ENCODE results near the gene MEA1.
"Not testable (repeated sequence)": the region's sequence is repeated elsewhere in the genome, so short reads cannot be mapped to it uniquely, and the experiment has no call there.

Gene MEA1

DNA sequence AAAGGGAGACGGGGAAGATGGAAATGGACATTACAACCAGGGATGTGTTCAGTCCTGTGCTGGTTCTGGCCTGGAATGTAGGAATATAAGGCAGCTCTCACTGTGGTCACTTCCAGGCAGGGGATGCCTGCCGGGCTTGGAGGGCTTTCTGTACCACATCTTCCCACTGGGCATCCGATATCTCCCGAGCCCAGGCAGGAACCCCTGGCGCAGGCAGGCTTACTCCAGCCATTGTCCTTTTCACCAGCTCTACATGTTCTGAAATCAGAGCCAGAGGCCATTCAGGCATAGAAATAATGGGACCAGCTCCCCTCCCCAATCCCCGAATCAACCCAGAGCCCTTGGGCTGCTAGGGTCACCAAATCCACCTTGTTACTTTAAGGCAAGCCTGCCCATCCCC, 1.4 kb downstream of the MEA1 start:
- DNase-seq (ENCODE audit: low spot score), result no peak

DNA sequence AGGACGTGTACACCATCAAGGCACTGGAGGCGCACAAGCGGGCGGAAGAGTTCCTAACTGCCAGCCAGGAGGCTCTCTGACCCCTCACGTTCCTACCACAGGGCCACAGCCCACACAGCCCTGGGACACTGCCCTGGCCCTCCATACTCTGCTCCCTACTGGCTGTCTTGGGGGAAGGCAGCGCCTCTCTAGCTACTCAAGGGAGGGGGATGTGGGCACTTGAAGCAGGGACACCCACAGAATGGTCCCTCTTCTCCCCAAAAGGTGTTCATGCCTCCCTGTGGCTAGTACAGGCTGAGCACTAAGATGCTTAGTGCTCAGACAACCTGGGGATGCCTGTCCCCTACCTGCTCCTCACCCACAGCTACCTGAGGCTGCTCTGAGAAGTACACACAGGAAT, 2.5 kb downstream of the MEA1 start:
- no peak for DNase-seq (ENCODE audit: low spot score)

DNA sequence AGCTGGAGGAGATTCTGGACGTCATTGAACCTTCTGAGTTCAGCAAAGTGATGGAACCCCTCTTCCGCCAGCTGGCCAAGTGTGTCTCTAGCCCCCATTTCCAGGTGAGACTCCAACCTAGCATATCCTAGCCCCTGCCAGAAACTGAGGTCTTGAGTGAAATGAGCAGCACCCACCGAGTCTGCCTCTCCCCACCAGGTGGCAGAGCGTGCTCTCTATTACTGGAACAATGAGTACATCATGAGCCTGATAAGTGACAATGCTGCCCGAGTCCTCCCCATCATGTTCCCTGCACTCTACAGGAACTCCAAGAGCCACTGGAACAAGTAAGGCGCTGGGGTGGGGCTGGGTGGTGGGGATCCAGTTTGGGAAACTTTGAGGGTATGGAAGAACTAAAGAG, 4.6 kb downstream of the MEA1 start:
- no peak for DNase-seq (ENCODE audit: low spot score)

DNA sequence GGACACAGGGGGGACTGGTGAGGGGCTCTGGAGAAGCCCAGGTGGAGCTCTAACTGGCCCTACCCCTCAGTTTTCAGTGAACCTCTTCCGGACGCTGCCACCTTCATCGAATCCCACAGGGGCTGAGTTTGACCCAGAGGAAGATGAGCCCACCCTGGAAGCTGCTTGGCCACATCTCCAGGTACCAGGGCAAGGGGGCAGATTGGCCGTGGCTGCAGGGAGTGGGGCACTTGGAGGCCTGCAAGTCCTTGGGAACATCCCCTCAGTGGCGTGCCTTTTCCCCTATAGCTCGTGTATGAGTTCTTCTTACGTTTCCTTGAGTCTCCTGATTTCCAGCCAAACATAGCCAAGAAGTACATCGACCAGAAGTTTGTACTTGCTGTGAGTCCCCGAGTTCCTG, 6.6 kb downstream of the MEA1 start:
- no peak for DNase-seq (ENCODE audit: low spot score)

DNA sequence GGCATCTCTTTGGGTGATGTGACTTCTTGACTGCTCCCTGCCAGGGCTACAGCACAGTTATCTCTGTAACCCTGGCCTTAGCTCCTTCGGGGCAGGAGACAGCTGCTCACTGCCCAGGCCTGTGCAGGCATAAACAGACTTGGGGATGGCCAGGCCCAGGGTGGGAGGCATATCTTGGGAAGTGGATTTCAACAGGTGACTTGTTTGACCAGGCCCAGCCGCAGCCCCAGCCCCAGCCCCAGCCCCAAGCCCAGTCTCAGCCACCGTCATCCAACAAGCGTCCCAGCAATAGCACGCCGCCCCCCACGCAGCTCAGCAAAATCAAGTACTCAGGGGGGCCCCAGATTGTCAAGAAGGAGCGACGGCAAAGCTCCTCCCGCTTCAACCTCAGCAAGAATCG, 7.5 kb downstream of the MEA1 start:
- no peak for DNase-seq (ENCODE audit: low spot score)

DNA sequence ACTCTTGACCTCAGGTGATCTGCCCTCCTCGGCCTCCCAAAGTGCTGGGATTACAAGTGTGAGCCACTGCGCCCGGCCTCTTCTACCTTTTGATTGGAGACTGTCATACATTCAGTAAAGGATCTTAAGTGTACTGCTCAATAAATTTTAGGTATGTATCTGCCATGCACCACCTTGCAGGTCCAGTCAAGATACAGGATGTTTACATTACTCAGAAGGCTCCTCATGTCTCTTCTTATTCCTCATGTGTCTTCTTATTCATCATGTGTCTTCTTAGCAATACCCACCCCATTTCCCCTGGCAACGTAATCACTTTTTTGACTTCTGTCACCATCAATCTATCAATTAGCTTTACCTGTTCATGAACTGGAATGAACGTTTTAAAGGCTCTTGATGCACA, 7.9 kb downstream of the MEA1 start:
- no peak for DNase-seq (ENCODE audit: low spot score)

DNA sequence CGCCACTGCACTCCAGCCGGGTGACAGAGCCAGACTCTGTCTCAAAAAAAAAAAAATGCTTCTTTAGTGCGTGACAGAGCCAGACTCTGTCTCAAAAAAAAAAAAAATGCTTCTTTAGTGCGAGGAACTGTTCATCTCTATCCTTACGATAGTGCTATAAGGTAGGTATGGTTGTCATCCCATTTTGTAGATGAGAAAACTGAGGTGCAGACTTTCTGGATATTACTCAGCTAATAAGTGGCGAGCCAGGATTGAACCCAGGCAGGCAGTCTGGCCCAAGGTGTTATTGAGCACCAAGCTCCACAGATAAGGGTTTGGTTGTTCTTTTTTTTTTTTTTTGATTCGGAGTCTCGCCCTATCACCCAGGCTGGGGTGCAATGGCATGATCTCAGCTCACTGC, 11.9 kb downstream of the MEA1 start:
- DNase-seq (ENCODE audit: low spot score), result no peak

DNA sequence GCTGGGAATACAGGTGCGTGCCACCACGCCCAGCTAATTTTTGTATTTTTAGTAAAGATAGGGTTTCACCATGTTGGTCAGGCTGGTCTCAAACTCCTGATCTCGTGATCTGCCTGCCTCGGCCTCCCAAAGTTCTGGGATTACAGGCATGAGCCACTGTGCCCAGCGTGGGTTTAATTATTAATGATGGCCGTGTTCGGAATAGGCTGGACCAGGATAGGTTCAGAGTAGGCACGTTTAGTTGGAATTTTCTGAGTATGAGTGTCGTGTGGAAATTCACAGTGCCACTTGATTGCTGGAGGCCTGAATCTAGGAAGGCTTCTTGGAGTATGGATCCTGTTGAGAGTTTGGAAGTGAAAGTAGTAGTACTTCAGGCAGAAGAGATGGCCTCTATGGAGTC, 15.5 kb downstream of the MEA1 start:
- not testable (repeated sequence) for DNase-seq (ENCODE audit: low spot score)

DNA sequence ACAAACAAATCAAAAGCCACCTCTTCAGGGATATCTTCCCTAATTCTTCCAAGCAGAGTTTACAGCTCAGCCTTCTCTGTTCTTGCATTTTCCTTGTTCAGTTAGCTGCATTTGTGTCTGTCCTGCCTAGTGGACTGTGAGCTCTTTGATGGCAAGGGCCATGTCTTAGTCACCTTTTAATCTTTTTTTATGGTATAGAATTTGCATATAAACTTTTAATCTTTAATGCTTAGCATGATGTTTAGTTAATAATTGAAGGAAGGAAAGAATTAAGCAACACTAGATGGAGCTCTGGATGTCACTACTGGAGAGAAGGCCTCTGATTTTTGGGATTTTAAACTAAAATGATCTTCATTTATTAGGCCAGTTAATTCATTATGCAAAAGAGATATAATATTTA, 17.2 kb downstream of the MEA1 start:
- no peak for DNase-seq (ENCODE audit: low spot score)

DNA sequence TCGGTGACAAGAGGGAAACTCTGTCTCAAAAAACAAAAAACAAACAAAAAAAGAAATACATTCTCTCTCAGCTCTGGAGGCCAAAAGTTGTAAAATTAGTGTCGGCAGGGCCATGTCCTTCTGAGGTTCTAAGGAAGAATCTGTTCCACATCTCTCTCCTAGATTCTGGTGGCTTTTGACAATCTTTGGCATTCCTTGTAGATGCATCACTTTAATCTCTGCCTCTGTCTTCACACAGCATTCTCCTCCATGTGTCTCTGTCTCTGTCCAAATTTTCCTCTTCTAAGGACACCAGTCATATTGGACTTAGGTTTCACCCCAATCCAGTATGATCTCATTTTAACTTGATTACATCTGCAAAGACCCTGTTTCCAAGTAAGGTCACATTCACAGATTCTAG, 20.3 kb downstream of the MEA1 start:
- no peak for DNase-seq (ENCODE audit: low spot score)

DNA sequence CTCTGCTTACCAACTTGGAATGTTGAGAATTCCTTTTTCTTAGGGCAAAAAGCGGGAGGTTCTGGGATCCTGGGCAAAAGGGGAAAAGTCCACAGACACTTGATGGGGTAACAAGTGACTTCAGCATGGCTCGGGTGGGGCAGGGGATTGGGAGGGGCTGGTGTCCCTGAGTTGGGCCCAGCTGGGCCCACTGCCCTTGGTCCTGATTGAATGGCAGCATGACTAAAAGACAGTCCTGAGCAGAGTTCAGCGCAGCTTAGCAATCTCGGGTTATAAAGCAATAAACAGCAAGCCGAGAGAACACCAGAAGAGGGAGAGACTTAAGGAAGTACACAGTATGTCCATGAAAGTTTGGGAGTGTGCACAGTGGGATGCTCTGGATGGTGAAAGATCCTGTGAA, 23.8 kb downstream of the MEA1 start:
- DNase-seq (ENCODE audit: low spot score), result no peak

DNA sequence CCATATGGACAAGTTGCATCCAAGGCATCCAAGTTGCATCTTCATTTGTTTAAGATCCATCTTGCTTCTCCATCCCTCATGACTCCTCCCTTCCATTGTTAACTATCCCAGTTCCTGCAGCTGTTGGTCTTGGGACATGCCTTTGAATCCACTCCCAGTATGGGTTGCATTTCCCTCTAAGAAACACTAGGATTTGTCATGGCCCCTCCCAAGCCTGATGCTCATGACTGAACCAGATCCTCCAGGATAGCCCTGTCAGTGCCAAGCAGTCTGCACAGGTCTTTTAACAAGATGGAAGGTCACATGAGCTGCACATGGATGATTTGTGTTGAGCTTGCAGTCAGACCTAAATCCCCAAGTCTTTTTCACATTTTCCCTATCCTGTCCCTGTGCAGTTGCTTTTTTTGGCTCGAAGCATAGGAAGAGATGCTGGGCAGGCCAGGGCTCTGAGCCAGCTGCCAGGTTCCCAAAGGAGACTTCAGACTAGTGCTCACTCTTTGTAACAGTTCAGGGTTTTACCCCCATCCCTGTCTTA, 25.2 kb downstream of the MEA1 start:
- DNase-seq (ENCODE audit: low spot score), result no peak

DNA sequence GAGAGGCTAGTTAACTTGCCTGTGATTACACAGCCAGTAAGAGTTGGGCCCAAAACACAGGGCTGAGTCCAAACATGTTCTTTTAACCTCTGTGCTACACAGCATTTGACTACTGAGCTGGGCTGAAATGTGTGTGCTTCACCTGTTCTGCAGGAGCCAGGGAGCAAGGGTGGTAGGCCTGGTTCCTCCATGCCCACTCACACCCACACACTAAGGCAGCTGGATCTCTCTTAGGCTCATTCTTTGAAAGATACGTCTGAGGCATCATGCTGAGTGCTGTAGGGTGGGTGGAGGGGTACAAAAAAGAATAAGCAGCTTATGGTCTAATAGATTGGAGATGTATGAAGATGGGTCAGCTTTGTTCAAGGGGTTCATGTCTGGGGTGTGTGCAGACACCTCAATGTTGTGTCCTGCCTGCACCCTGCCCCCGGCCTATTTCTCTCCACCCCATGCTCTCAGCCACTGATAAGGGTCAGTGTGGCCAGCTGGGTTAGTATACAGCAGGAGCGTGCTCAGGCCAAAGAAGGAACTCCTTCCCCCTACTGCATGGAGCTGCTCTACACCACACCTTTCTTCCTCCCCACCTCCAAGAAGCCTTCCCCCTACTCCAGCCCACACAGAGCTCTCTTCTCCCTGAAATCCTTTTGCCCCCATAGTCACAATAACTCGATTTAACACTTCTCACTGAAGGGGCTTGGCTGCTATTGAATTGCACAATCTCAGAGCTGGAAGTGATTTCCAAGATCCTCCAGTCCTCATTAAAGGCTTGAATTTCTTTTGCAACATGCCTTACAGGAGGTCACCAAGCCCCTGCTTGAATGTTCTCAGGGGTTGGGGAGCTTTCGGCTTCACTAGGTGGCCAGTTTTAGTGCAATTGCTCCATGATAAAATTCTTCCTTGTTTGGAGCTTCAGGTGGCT, 26.0 kb downstream of the MEA1 start:
- DNase-seq (ENCODE audit: low spot score), result no peak

DNA sequence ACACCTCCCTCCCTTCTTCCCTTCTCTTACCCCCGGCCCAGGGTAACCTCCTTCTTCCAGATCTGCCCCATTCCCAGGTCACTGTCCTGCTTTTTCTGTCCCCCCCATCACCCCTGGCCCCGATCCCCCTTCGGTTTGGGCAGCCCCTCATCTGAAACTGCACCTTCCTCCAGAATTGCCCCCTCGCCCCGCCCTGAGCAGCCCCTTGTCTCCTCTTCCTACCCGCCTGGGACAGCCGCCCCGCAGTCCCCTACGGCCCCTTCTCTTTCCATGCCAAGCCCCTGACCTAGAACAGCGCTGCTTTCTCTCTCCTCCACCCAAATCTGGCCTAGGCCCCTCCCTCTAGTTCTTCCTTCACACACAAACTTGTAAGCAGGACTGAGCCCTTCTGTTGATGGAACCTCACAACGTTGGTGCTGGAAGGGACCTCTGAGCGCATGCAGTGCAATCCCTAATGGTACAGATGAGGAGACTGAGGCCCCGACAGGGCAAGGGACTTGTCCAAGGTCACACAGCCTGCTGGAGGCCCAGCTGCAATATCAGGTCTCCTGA, 28.7 kb downstream of the MEA1 start:
- peak; percentile 40 for DNase-seq (ENCODE audit: low spot score)

DNA sequence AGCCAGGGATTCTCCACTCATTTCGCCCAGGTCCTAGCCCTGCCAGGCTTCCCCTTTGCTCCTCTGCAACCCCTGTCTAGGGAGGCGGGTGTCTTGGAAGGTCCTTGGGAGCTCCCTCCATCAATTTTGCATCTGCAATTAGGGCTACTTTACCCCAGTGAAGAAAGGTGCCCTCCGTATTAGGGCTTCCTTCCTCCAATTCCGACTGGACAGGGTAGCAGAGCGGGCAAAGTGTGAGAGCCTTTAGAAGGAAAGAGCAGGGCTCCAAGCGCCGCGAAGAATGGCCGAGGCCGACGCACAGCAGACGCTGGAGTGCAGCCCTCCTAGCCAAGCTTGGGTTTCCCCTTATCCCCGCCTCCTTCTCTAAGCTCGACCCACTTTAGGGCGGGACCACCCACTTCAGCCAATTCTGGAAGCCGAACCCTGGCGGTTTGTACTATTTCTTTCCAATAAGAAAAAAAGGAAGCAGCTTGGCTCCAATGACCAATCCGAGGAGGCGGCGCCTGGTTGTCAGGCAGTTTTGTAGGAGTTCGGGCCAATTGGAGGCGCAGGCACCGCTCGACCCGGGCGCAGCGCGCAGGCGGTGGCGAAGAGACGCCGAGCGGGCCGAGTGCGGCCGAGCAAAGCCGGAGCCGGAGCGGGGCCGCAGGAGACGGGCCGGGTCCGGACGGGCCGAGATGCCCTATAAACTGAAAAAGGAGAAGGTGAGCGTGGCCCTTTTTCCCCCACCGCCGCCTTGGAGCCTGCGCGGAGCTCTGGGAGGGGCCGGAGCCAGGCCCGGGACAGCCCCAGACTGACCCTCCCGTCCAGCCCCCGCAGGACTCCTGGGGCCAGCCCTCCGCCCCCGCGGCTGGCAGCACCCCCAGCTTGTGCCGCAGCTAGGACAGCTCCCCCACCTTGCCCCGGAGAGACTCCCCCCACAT, 29.5 kb downstream of the MEA1 start, which contains the start of gene PPP2R5D:
PPP2R5D (plus strand) TSS at position 570 of the 923 bp plus-strand sequence; CDS start at position 678, 108 bp downstream.
- DNase-seq (ENCODE audit: low spot score), result peak; percentile 99

DNA sequence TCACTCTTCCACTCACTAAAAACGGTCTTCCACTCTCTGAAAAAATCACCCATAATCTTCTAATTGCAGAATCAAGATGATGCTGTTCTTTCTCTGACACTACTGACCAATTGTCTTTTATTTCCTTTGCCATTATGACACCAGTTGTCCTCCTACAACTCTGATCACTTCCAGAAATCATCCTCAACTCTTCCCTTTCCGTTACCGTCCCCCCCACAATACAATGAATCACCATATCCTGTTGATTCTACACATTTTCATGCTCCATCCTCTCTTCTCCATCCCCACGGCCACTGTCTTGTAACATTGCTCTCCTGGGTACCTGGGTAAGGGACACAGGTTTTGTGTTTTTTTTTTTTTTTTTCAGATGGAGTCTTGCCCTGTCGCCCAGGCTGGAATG, 31.9 kb downstream of the MEA1 start:
- DNase-seq (ENCODE audit: low spot score), result no peak

DNA sequence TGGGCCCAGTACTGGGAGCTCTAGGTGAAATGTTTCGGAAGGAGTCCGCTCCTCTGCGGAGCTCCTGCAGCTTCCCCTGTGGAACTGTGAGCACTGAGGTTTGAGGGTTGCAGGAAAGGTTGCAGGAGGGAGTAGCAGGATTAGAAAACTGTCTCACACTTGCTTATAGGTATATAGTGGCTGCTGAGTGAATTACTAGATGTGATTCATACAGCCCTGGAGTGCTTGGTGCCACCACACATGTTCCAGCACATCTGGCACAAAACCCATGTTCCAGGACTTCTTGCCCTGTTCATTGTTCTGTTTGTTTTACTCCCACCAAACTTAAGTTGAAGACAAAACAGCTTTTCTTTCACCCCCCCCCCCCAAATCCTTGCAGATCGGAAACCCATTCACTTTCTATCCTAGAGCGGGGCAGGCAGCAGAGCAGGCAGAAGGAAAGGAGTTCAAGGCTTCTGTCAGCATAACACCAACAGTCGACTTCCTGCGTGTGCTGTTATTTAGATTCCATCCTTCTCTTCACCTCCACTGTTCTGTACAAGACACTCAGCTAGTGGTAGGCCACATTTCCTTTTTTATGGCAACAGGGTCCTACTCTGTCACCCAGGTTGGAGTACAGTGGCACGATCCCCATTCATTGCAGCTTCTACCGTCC, 34.1 kb downstream of the MEA1 start:
- no peak for DNase-seq (ENCODE audit: low spot score)

DNA sequence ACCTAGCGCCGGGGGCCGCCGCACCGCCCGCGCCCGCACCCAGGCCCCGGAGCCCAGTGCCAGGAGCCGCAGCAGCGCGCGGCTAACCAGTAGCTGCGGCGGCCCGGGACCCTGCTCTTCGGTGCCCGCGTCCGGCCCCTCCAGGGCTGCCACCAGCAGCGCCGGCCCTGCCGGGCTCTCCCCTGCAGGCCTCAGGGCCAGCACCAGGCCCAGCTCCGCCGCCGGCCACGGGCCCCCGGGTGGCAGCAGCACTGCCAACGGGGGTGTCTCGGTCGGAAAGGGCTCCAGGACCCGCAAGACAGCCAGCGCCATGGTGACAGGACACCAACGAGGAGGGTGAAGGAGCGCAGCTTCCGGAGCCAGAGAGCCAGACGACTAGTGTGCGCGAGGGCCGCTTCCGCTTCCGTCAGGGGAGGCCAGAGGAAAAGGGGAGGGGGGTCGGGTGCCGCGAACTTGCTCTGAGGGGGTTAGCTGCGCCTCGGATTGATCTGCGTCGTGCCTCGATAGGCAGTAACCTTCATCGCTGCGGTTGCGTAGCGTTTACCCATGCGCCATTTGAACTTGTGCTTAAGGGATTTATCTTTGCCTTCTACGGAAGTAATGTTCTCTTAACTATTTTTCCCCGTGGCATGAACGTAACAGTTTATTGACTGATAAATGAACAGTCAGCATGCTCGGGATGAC, 34.8 kb downstream of the MEA1 start, which contains the start of gene PEX6:
PEX6 (minus strand) TSS at position 343 of the 684 bp plus-strand sequence; CDS start at position 312, 31 bp downstream.
- DNase-seq (ENCODE audit: low spot score), result peak; percentile 89

DNA sequence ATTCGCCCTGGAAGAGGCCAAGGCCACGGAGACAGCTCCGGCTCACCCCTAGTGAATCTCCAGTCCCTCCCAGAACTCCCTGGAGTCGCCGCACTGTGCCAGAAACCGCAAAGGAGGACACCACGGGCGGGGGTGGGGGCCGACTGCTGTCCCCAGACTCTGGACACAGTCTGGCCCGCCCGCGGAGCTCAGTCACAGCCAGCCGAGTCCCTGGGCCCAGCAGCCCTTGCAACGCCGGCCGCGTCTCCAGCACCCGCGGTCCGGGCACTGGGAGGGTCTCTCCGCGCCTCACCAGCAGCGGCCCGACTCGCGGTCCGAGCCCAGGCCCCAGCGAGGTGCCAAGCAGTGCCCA, 35.3 kb downstream of the MEA1 start:
- DNase-seq (ENCODE audit: low spot score), result no peak

DNA sequence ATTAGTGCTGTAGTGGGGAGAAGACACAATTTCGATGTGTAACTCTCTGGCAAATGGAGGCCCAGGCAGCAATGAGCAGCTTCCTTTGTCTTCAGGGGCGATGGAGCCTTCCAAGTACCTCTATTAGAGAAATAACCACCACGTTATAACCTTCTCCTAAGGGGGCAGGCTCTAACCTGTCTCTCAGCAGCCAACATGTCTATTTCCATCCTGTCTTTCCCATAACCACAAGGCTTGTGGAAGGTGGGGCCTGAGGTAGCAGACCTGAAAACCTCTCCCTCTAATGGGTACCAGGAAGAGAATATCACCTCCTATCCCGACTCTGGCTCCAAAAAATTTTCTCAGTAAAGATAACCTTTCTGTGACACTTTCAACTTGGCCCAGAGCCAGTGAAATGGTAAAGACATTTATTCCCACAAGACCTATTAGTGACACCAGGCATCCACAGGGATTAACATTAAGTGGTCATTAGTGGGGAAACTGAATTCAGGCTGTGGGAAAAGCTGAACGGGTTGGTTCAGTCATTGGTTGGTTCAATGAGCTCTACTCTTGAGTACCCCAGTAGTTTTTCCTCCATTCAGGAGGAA, 38.7 kb downstream of the MEA1 start:
- no peak for DNase-seq (ENCODE audit: low spot score)
